Measurements from ENCODE around the gene ADM2.
A peak's percentile ranks its signal among the peaks of the same experiment; 100 is the strongest.

Gene ADM2

GRCh38 chr22:50461536-50461935 is 19.8 kb upstream of the ADM2 start:
- Histone ChIP-seq H3K9me3 (ENCODE audit: control insufficient read depth, insufficient read depth, low read depth, low read length) (no peaks in the 10 kb centered on the region), H3K4me3 (ENCODE audit: low read depth, low read length) (no peak overlapping the region), H3K9ac (ENCODE audit: low read length) (no peak overlapping the region), H3K27me3 (ENCODE audit: control insufficient read depth, insufficient read depth, low read length) (no peaks in the 10 kb centered on the region), H3K27ac (ENCODE audit: low read depth, low read length) (no peak overlapping the region), H3K4me1 (ENCODE audit: control insufficient read depth, insufficient read depth, low read length) (no peaks in the 10 kb centered on the region), H3K36me3 (ENCODE audit: control insufficient read depth, insufficient read depth, low read length) (peaks cover 96% of the 10 kb centered on the region)

DNA sequence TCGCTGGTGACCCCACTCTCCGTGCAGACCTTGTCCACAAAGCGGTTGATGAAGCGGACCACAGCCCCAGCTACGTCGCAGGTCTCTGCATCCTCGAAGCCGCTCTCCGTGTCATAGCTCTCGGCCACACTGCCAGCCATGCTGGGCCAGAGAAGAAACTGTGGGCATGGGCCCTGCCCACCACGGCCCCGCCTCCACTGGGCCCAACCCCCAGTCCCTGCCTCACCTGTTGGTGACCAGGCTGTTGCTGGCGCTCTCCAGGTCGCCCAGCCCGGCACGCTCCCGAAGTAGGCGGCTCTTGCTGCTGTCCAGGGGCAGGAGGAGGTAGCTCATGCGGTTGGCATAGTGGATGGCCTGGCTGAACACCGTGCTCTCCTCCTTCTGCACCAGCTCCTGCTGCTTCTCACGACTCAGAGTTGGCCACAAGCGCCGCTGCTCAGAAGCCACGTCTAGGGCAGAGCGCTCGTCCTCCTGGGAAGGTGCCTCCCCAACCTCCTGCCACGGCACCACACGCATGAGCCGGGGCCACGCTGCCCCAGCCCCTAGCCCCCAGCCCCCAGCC is 19.3 kb upstream of the ADM2 start:
- H3K9ac ChIP-seq (ENCODE audit: low read length) = no peak overlapping the region
- no peaks in the 10 kb centered on the region for H3K4me1 ChIP-seq (ENCODE audit: control insufficient read depth, insufficient read depth, low read length)
- H3K27me3 ChIP-seq (ENCODE audit: control insufficient read depth, insufficient read depth, low read length) = no peaks in the 10 kb centered on the region
- H3K36me3 ChIP-seq (ENCODE audit: control insufficient read depth, insufficient read depth, low read length) = peaks cover 96% of the 10 kb centered on the region
- no peaks in the 10 kb centered on the region for H3K9me3 ChIP-seq (ENCODE audit: control insufficient read depth, insufficient read depth, low read depth, low read length)
- H3K4me3 ChIP-seq (ENCODE audit: low read depth, low read length) = no peak overlapping the region
- no peak overlapping the region for H3K27ac ChIP-seq (ENCODE audit: low read depth, low read length)

DNA sequence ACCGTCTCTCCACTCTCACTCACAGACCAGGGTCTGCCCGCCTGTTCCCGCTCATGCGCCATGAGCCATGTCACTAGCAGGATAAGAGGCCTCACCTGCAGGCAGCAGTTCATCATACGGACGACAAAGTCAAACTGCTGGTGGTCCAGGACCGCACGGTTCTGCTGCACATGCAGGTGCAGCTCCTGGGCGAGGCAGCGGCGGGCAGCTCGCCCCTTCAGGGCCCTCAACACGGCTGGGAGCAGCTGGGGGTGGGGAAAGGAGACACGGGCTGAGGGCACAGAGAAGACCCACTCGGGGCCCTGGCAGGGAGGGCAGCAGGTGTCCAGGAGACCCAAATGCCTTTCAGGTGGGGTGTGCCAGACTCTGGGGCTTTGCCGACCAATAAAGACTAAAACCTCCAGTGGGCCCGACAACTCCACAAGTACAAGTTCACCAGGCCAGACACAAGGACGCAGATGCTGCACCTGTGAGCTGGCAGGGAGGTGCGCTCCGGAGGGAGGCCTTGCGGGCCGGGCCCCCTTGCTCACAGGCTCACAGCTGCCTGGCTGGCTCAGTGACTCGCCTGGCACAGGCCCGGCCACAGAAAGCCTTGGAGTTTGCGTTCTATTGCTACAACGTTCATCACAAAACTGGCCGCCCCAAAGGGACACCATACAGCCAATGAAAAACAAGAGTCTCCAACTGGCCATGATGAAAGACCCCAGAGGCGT is 18.0 kb upstream of the ADM2 start:
- Histone ChIP-seq H3K36me3 (ENCODE audit: control insufficient read depth, insufficient read depth, low read length) (peaks cover 97% of the 10 kb centered on the region), H3K27me3 (ENCODE audit: control insufficient read depth, insufficient read depth, low read length) (no peaks in the 10 kb centered on the region), H3K9me3 (ENCODE audit: control insufficient read depth, insufficient read depth, low read depth, low read length) (no peaks in the 10 kb centered on the region), H3K4me3 (ENCODE audit: low read depth, low read length) (no peak overlapping the region), H3K4me1 (ENCODE audit: control insufficient read depth, insufficient read depth, low read length) (no peaks in the 10 kb centered on the region), H3K27ac (ENCODE audit: low read depth, low read length) (no peak overlapping the region), H3K9ac (ENCODE audit: low read length) (no peak overlapping the region)

DNA sequence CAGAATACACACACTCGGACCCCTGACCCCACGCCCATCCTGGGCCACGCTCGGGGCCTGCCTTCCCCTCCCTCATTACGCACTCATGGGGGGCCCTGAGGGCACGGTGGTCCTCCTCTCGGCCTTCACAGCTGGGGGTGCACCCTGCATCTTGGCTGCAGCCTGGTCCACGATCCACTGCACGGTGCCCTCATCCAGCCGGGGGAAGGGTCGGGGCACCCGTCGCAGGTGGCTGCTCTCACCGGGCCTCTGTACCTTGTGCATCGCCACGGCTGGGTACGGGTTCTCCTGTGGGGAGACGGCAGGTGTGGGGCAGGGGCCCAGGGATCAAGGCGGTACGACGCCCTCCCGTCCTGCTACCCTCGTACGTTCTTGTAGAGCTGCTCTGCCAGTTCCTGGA is 16.9 kb upstream of the ADM2 start:
- Histone ChIP-seq H3K9ac (ENCODE audit: low read length) (no peak overlapping the region), H3K4me3 (ENCODE audit: low read depth, low read length) (no peak overlapping the region)

DNA sequence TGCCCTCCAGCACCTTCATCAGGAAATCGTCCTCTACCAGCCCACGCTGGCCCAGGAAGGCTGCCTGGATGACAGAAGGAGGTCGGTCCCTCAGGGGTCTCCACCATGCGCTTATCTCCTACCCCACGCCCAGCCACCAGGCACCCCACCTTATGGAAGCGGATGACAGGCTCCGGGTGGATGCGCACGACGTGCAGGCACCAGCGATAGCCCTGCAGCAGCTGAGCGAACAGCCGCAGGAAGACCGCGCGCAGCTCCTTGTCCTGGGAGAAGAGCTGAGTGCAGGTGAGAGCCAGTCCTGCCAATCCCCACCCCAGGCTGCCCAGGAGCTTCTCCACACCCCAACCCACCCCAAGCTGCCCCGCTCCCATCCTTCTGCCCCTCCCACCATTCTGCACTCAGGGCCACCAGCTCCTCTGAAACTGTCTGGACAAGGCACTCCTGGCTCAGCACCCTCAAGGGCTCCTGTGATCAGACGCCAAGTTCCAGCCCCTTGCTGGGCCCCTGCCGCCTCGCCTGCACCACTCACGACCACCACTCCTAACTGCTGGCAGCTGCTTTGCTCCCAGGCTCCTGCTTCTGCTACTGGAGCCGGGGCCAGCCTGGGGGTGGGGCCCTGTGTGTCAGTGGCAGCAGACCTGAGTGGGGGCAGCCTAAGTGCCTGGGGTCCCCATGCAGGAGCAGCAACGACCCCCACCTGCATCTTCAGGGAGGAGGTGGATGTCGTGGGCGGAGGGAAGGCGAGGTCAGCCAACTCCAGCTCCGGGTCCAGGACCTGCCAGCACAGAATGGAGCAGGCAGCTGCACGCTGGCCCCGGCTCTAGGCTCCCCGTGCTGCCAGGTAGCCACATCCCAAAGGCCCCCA is 16.0 kb upstream of the ADM2 start:
- H3K9me3 ChIP-seq (ENCODE audit: control insufficient read depth, insufficient read depth, low read depth, low read length) = no peaks in the 10 kb centered on the region
- peaks cover 14% of the 10 kb centered on the region for H3K4me1 ChIP-seq (ENCODE audit: control insufficient read depth, insufficient read depth, low read length)
- no peak overlapping the region for H3K27ac ChIP-seq (ENCODE audit: low read depth, low read length)
- H3K9ac ChIP-seq (ENCODE audit: low read length) = no peak overlapping the region
- H3K4me3 ChIP-seq (ENCODE audit: low read depth, low read length) = no peak overlapping the region
- no peaks in the 10 kb centered on the region for H3K27me3 ChIP-seq (ENCODE audit: control insufficient read depth, insufficient read depth, low read length)
- peaks cover 77% of the 10 kb centered on the region for H3K36me3 ChIP-seq (ENCODE audit: control insufficient read depth, insufficient read depth, low read length)

More for the DNA sequence above, 16.9 kb upstream of the ADM2 start:
- H3K9me3 ChIP-seq (ENCODE audit: control insufficient read depth, insufficient read depth, low read depth, low read length) = no peaks in the 10 kb centered on the region
- H3K36me3 ChIP-seq (ENCODE audit: control insufficient read depth, insufficient read depth, low read length) = peaks cover 86% of the 10 kb centered on the region
- H3K27me3 ChIP-seq (ENCODE audit: control insufficient read depth, insufficient read depth, low read length) = no peaks in the 10 kb centered on the region
- H3K27ac ChIP-seq (ENCODE audit: low read depth, low read length) = no peak overlapping the region
- H3K4me1 ChIP-seq (ENCODE audit: control insufficient read depth, insufficient read depth, low read length) = peaks cover 6% of the 10 kb centered on the region; the same call in 1 of the 2 replicates

DNA sequence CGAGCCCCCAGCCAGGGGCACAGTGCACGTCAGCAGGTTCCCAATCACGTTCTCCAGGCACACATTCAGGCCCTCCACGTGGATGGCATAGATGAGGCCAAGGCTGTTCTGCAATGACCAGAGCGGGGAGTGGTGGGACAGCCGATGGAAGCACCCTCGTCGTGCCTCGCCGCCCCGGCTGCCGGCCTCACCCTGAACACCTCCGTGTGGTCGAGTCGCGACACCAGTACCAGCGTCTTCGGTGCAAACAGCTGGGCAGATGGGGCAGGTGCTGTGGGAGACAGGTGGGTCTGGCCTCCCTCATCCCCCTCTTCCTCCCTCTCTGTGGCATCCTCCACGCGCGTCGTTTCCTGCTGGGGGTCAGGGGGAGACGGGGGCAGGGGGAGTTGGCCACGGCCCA is 14.0 kb upstream of the ADM2 start:
- H3K4me3 ChIP-seq (ENCODE audit: low read depth, low read length) = no peak overlapping the region
- H3K9ac ChIP-seq (ENCODE audit: low read length) = no peak overlapping the region
- H3K4me1 ChIP-seq (ENCODE audit: control insufficient read depth, insufficient read depth, low read length) = peaks cover 22% of the 10 kb centered on the region
- peaks cover 62% of the 10 kb centered on the region for H3K36me3 ChIP-seq (ENCODE audit: control insufficient read depth, insufficient read depth, low read length)
- H3K9me3 ChIP-seq (ENCODE audit: control insufficient read depth, insufficient read depth, low read depth, low read length) = no peaks in the 10 kb centered on the region
- no peak overlapping the region for H3K27ac ChIP-seq (ENCODE audit: low read depth, low read length)
- no peaks in the 10 kb centered on the region for H3K27me3 ChIP-seq (ENCODE audit: control insufficient read depth, insufficient read depth, low read length)

DNA sequence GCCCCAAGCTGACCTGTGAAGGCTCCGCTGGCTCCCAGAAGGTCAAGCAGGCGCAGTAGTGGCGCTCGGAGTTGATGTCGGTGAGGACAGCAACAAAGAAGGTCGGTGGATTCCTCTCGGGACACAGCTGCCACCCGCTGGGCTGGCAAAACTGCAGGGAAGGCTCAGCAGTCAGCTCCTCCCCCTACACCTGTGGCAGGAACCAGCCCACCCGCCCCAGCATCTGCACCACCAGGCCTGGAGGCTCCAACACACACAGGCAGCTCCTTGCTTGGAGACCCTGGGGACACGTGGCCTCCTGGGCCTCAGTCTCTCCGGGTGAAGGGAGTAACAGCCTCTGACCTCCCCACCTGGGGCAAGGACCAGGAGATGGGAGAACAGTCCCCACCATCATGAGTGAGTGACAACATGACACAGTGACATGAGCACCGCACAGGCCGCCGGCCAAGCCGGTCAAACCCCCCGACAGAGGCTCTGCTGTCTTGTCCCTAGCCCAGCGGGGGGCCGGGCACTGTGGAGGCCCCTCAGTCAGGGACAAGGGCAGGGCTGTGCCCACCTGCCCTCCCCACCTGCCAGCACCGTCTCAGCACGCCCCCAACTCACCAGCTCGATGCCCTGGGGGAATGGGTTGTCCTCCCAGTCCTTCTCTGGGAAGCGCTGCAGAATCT is 13.4 kb upstream of the ADM2 start:
- Histone ChIP-seq H3K27me3 (ENCODE audit: control insufficient read depth, insufficient read depth, low read length) (no peaks in the 10 kb centered on the region), H3K4me1 (ENCODE audit: control insufficient read depth, insufficient read depth, low read length) (peaks cover 22% of the 10 kb centered on the region), H3K9ac (ENCODE audit: low read length) (no peak overlapping the region), H3K27ac (ENCODE audit: low read depth, low read length) (no peak overlapping the region), H3K36me3 (ENCODE audit: control insufficient read depth, insufficient read depth, low read length) (peaks cover 58% of the 10 kb centered on the region), H3K4me3 (ENCODE audit: low read depth, low read length) (no peak overlapping the region), H3K9me3 (ENCODE audit: control insufficient read depth, insufficient read depth, low read depth, low read length) (no peaks in the 10 kb centered on the region)

DNA sequence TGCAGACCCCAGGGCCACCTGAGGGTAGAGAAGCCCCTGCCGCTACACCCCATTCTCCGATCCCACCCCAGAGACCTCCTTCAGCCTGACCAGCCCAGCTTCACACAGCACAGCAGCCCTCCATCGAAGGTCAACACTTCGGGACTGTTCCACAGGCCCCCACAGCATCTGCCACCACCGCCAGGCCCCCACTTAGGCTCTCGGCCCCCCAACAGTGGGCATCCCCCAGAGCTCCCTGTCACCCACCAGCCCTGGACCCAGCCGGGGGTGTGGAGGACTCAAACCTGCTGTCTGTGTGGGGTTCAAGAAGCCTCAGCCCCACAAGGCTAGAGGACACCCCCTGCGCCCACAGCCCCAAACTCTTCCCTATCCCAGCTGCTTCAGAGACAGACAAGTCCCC is 12.7 kb upstream of the ADM2 start:
- Histone ChIP-seq H3K27ac (ENCODE audit: low read depth, low read length) (no peak overlapping the region), H3K9me3 (ENCODE audit: control insufficient read depth, insufficient read depth, low read depth, low read length) (no peaks in the 10 kb centered on the region), H3K27me3 (ENCODE audit: control insufficient read depth, insufficient read depth, low read length) (no peaks in the 10 kb centered on the region), H3K4me3 (ENCODE audit: low read depth, low read length) (no peak overlapping the region), H3K4me1 (ENCODE audit: control insufficient read depth, insufficient read depth, low read length) (peaks cover 26% of the 10 kb centered on the region), H3K9ac (ENCODE audit: low read length) (no peak overlapping the region), H3K36me3 (ENCODE audit: control insufficient read depth, insufficient read depth, low read length) (peaks cover 51% of the 10 kb centered on the region)

GRCh38 chr22:50469377-50470305 is 11.7 kb upstream of the ADM2 start:
- no peak overlapping the region for H3K9ac ChIP-seq (ENCODE audit: low read length)
- no peaks in the 10 kb centered on the region for H3K9me3 ChIP-seq (ENCODE audit: control insufficient read depth, insufficient read depth, low read depth, low read length)
- H3K27ac ChIP-seq (ENCODE audit: low read depth, low read length) = no peak overlapping the region
- no peaks in the 10 kb centered on the region for H3K27me3 ChIP-seq (ENCODE audit: control insufficient read depth, insufficient read depth, low read length)
- peaks cover 30% of the 10 kb centered on the region for H3K4me1 ChIP-seq (ENCODE audit: control insufficient read depth, insufficient read depth, low read length)
- H3K36me3 ChIP-seq (ENCODE audit: control insufficient read depth, insufficient read depth, low read length) = peaks cover 41% of the 10 kb centered on the region
- 0 out of 2 replicates have a peak overlapping the region, but pooled peaks have one; percentile 21 for H3K4me3 ChIP-seq (ENCODE audit: low read depth, low read length)

DNA sequence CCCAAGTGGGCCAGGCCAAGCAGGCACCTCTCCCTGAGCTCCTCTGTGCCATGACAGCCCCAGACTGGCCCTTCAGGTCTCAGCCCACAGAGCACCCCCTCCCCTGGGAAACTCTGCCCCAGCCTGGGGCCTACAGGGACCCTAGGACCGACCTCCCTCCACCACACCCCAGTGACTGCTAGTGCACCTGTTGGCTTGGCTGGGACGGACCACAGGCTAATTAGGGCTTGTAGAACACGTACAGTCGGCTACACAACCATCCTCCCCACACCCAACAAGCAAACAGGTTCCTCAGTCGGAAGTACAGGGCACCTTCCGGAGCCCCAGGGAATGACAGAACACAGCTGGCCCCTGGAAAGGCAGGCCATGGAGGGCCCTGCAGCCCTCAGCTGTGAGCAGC is 10.9 kb upstream of the ADM2 start:
- no peaks in the 10 kb centered on the region for H3K27me3 ChIP-seq (ENCODE audit: control insufficient read depth, insufficient read depth, low read length)
- H3K4me1 ChIP-seq (ENCODE audit: control insufficient read depth, insufficient read depth, low read length) = peaks cover 35% of the 10 kb centered on the region
- no peak overlapping the region for H3K9ac ChIP-seq (ENCODE audit: low read length)
- H3K27ac ChIP-seq (ENCODE audit: low read depth, low read length) = no peak overlapping the region
- no peaks in the 10 kb centered on the region for H3K9me3 ChIP-seq (ENCODE audit: control insufficient read depth, insufficient read depth, low read depth, low read length)
- no peak overlapping the region for H3K4me3 ChIP-seq (ENCODE audit: low read depth, low read length)
- peaks cover 32% of the 10 kb centered on the region for H3K36me3 ChIP-seq (ENCODE audit: control insufficient read depth, insufficient read depth, low read length)
